Mammary epithelial cell (primary cell): Measurements from ENCODE around the gene NECAP2.

Experiments
- EZH2 ChIP-seq: IDR thresholded peaks from 2 replicates; pipeline ENCODE4 v1.6.1; 2012; ENCODE audit warnings: low read length, inconsistent platforms, borderline replicate concordance
- TF ChIP-seq, protein P1 (sequence below), 2 donors: IDR thresholded peaks in 1 of 2; conservative IDR thresholded peaks in 1 of 2; 2 replicates each; pipeline ENCODE4 v1.5.1; 2011 to 2012; ENCODE audit warnings: inconsistent platforms in 2 of 2, low read length in 2 of 2, mild to moderate bottlenecking in 2 of 2, control low read depth in 1 of 2, low read depth in 1 of 2; ENCODE audit not compliant: insufficient read depth in 1 of 2; ENCODE audit errors: extremely low read depth in 1 of 2

DNA sequence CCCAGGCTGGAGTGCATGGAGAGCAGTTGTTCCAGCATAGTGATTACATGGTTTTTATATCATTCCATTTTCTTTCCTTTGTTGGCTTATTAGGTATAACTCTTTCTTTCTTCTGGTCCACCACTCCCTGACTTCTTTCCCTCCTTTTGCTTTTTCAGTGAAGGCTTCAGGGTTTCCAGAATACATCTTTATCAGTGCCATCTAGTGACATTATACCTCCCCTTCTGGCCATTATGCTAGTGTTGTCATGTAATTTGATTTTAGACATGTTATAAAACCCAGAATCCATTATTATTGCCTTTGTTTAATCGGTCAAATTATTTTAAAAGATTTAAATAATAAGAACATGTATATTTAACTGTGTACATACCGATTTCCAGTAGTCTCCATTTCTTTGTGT is 63.0 kb downstream of the NECAP2 start:
- TF ChIP-seq, protein P1, sequence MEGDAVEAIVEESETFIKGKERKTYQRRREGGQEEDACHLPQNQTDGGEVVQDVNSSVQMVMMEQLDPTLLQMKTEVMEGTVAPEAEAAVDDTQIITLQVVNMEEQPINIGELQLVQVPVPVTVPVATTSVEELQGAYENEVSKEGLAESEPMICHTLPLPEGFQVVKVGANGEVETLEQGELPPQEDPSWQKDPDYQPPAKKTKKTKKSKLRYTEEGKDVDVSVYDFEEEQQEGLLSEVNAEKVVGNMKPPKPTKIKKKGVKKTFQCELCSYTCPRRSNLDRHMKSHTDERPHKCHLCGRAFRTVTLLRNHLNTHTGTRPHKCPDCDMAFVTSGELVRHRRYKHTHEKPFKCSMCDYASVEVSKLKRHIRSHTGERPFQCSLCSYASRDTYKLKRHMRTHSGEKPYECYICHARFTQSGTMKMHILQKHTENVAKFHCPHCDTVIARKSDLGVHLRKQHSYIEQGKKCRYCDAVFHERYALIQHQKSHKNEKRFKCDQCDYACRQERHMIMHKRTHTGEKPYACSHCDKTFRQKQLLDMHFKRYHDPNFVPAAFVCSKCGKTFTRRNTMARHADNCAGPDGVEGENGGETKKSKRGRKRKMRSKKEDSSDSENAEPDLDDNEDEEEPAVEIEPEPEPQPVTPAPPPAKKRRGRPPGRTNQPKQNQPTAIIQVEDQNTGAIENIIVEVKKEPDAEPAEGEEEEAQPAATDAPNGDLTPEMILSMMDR (conservative IDR thresholded peaks at IDR 0.05 in 1 of 2, IDR thresholded peaks at IDR 0.05 in 1 of 2; ENCODE audit: extremely low read depth in 1 of 2, insufficient read depth in 1 of 2, low read depth in 1 of 2, low read length in 2 of 2): no peak
- TF ChIP-seq EZH2: no peak
